GM18858 (cell line): ENCODE results near the gene TRDMT1.
"Not testable (repeated sequence)": the region's sequence is repeated elsewhere in the genome, so short reads cannot be mapped to it uniquely, and the experiment has no call there.

Experiments used
- ATAC-seq: cut with Tn5 transposase; IDR thresholded peaks from one replicate; pipeline ENCODE4 v1.9.1; 2021; ENCODE audit not compliant: unreplicated experiment

TRDMT1 gene

GRCh38 chr10:17141504-17142229 is 59.8 kb downstream of the TRDMT1 start:
- ATAC-seq = no peak

- no peak for ATAC-seq
Observed at GRCh38 chr10:17140386-17140761, 61.1 kb downstream of the TRDMT1 start.

GRCh38 chr10:17138460-17139042 is 62.9 kb downstream of the TRDMT1 start:
- ATAC-seq = no peak

- ATAC-seq = no peak
Observed at GRCh38 chr10:17134737-17135260, 66.7 kb downstream of the TRDMT1 start.

GRCh38 chr10:17134282-17134681 is 67.2 kb downstream of the TRDMT1 start:
- no peak for ATAC-seq

- no peak for ATAC-seq
Observed at GRCh38 chr10:17129741-17130140, 71.7 kb downstream of the TRDMT1 start, which contains the start of gene CUBN. TSS of gene CUBN (minus strand) at chr10:17129811. CDS start at chr10:17129765, 46 bp downstream.

GRCh38 chr10:17128261-17128660 is 73.2 kb downstream of the TRDMT1 start:
- ATAC-seq = no peak

- no peak for ATAC-seq
Observed at GRCh38 chr10:17126327-17126726, 75.1 kb downstream of the TRDMT1 start.

GRCh38 chr10:17125206-17125893 is 76.1 kb downstream of the TRDMT1 start:
- no peak for ATAC-seq

- no peak for ATAC-seq
Observed at GRCh38 chr10:17123961-17124360, 77.5 kb downstream of the TRDMT1 start.

GRCh38 chr10:17122726-17123661 is 78.5 kb downstream of the TRDMT1 start:
- no peak for ATAC-seq

- ATAC-seq = no peak
Observed at GRCh38 chr10:17122052-17122451, 79.4 kb downstream of the TRDMT1 start.

- ATAC-seq = no peak
Observed at GRCh38 chr10:17120694-17121093, 80.8 kb downstream of the TRDMT1 start.

GRCh38 chr10:17119845-17120244 is 81.6 kb downstream of the TRDMT1 start:
- ATAC-seq = no peak

- ATAC-seq = no peak
Observed at GRCh38 chr10:17116193-17116592, 85.3 kb downstream of the TRDMT1 start.

- ATAC-seq = no peak
Observed at GRCh38 chr10:17115683-17116082, 85.8 kb downstream of the TRDMT1 start.

GRCh38 chr10:17114878-17115444 is 86.5 kb downstream of the TRDMT1 start:
- ATAC-seq = not testable (repeated sequence)

GRCh38 chr10:17113889-17114540 is 87.5 kb downstream of the TRDMT1 start:
- ATAC-seq = no peak

GRCh38 chr10:17113346-17113745 is 88.1 kb downstream of the TRDMT1 start:
- no peak for ATAC-seq

GRCh38 chr10:17112566-17112965 is 88.9 kb downstream of the TRDMT1 start:
- ATAC-seq = no peak
